H9 (cell line): Measurements from ENCODE around the gene PNMA8A. TPM values are rescaled to one million over a fixed set of nuclear protein-coding genes. Genes with fewer than 3 reads are reported as not detected.

ENCODE experiments used
- DNase-seq: peaks from one replicate; pipeline ENCODE4 v3.0.0-alpha.2; 2017
- H2AFZ ChIP-seq: one replicate; pipeline ENCODE4 v1.6.1; 2013; ENCODE audit warnings: mild to moderate bottlenecking, low read length, control low read depth, moderate library complexity
- H2AK5ac ChIP-seq: 2 replicates; pipeline ENCODE4 v1.6.1; 2013; ENCODE audit warnings: low read length, control low read depth, mixed read lengths; ENCODE audit not compliant: insufficient read length
- H2BK120ac ChIP-seq: one replicate; pipeline ENCODE4 v1.6.1; 2013; ENCODE audit warnings: low read depth, mild to moderate bottlenecking, low read length, control low read depth, inconsistent platforms; ENCODE audit not compliant: poor library complexity, severe bottlenecking
- H2BK12ac ChIP-seq: 2 replicates; pipeline ENCODE4 v1.6.1; 2013; ENCODE audit warnings: low read length, control low read depth, mixed read lengths, low read depth; ENCODE audit not compliant: insufficient read length
- H2BK15ac ChIP-seq: 2 replicates; pipeline ENCODE4 v1.6.1; 2013; ENCODE audit warnings: low read depth, low read length, control low read depth
- H2BK20ac ChIP-seq: one replicate; pipeline ENCODE4 v1.6.1; 2013; ENCODE audit warnings: low read depth, mild to moderate bottlenecking, low read length, control low read depth, inconsistent platforms; ENCODE audit not compliant: poor library complexity, severe bottlenecking
- H2BK5ac ChIP-seq: 2 replicates; pipeline ENCODE4 v1.6.1; 2013; ENCODE audit warnings: low read length, control low read depth, mixed read lengths; ENCODE audit not compliant: insufficient read length
- H3K14ac ChIP-seq: 2 replicates; pipeline ENCODE4 v1.6.1; 2013; ENCODE audit warnings: low read length, control low read depth; ENCODE audit not compliant: insufficient read depth
- H3K18ac ChIP-seq: 2 replicates; pipeline ENCODE4 v1.6.1; 2013; ENCODE audit warnings: low read depth, mild to moderate bottlenecking, mixed read lengths, low read length, control low read depth; ENCODE audit not compliant: insufficient read length
- H3K23ac ChIP-seq: 2 replicates; pipeline ENCODE4 v1.6.1; 2013; ENCODE audit warnings: low read length, control low read depth, mixed read lengths, low read depth; ENCODE audit not compliant: insufficient read length
- H3K23me2 ChIP-seq: 2 replicates; pipeline ENCODE4 v1.6.1; 2013; ENCODE audit warnings: low read depth, mild to moderate bottlenecking, mixed read lengths, low read length, control low read depth; ENCODE audit not compliant: insufficient read length, poor library complexity, severe bottlenecking
- H3K27ac ChIP-seq: 2 replicates; pipeline ENCODE4 v1.5.1; 2013; ENCODE audit warnings: low read length, control low read depth, mixed read lengths, low read depth; ENCODE audit not compliant: insufficient read length
- H3K27me3 ChIP-seq: 2 replicates; pipeline ENCODE4 v1.6.1; 2013; ENCODE audit warnings: low read length, control low read depth, inconsistent platforms; ENCODE audit not compliant: insufficient read depth
- H3K4ac ChIP-seq: 2 replicates; pipeline ENCODE4 v1.6.1; 2013; ENCODE audit warnings: low read depth, mild to moderate bottlenecking, control low read depth, inconsistent platforms, low read length, moderate library complexity
- H3K4me1 ChIP-seq: 2 replicates; pipeline ENCODE4 v1.6.1; 2013; ENCODE audit warnings: low read length, control low read depth, inconsistent platforms; ENCODE audit not compliant: insufficient read depth
- H3K4me2 ChIP-seq: 2 replicates; pipeline ENCODE4 v1.6.1; 2013; ENCODE audit warnings: low read length, control low read depth, mixed read lengths; ENCODE audit not compliant: insufficient read length, insufficient read depth
- H3K56ac ChIP-seq: 2 replicates; pipeline ENCODE4 v1.6.1; 2013; ENCODE audit warnings: low read depth, mild to moderate bottlenecking, mixed read lengths, low read length, control low read depth; ENCODE audit not compliant: insufficient read length
- H3K79me1 ChIP-seq: 2 replicates; pipeline ENCODE4 v1.6.1; 2013; ENCODE audit warnings: low read depth, mild to moderate bottlenecking, moderate library complexity, low read length, control low read depth, inconsistent platforms; ENCODE audit not compliant: insufficient read depth, poor library complexity, severe bottlenecking
- H3K79me2 ChIP-seq: 2 replicates; pipeline ENCODE4 v1.6.1; 2013; ENCODE audit warnings: low read length, control low read depth, inconsistent platforms; ENCODE audit not compliant: insufficient read depth
- H3K9ac ChIP-seq: 2 replicates; pipeline ENCODE4 v1.6.1; 2013; ENCODE audit warnings: low read length, control low read depth, mixed read lengths; ENCODE audit not compliant: insufficient read length; ENCODE audit errors: extremely low read depth
- H3K9me3 ChIP-seq: one replicate; pipeline ENCODE4 v1.6.1; 2013; ENCODE audit warnings: low read depth, low read length, inconsistent platforms; ENCODE audit not compliant: control insufficient read depth
- H3T11ph ChIP-seq: one replicate; pipeline ENCODE4 v1.6.1; 2013; ENCODE audit warnings: mild to moderate bottlenecking, low read length, control low read depth, inconsistent platforms
- H4K20me1 ChIP-seq: one replicate; pipeline ENCODE4 v1.6.1; 2013; ENCODE audit not compliant: control insufficient read depth, insufficient read length, insufficient read depth
- H4K5ac ChIP-seq: 2 replicates; pipeline ENCODE4 v1.6.1; 2013; ENCODE audit warnings: low read depth, mild to moderate bottlenecking, mixed read lengths, low read length, control low read depth; ENCODE audit not compliant: insufficient read length
- H4K8ac ChIP-seq: replicated peaks from 2 replicates; pipeline ENCODE4 v1.6.1; 2013; ENCODE audit warnings: low read length, control low read depth, mixed read lengths, low read depth; ENCODE audit not compliant: insufficient read length
- H4K91ac ChIP-seq: 2 replicates; pipeline ENCODE4 v1.6.1; 2013; ENCODE audit warnings: low read depth, mild to moderate bottlenecking, moderate library complexity, mixed read lengths, low read length, control low read depth; ENCODE audit not compliant: insufficient read length
- H3K27ac Mint-ChIP-seq, 3 experiments: 2 replicates in 2 of 3; 3 replicates in 1 of 3; pipeline ENCODE4 v1.8.0; 2020 to 2021; ENCODE audit warnings: mixed read lengths in 3 of 3, mild to moderate bottlenecking in 1 of 3, moderate library complexity in 1 of 3
- H3K27me3 Mint-ChIP-seq: 2 replicates; pipeline ENCODE4 v1.8.0; 2021; ENCODE audit warnings: low read depth, mild to moderate bottlenecking, moderate library complexity, mixed read lengths
- H3K36me3 Mint-ChIP-seq, 3 experiments: 2 replicates in 2 of 3; 3 replicates in 1 of 3; pipeline ENCODE4 v1.8.0; 2020 to 2021; ENCODE audit warnings: low read depth in 3 of 3, mixed read lengths in 3 of 3; ENCODE audit not compliant: insufficient read depth in 1 of 3
- H3K4me1 Mint-ChIP-seq, 2 experiments: 2 replicates each; pipeline ENCODE4 v1.8.0; 2020; ENCODE audit warnings: mixed read lengths in 2 of 2
- H3K4me3 Mint-ChIP-seq, 2 experiments: 2 replicates in 1 of 2; 3 replicates in 1 of 2; pipeline ENCODE4 v1.8.0; 2020 to 2021; ENCODE audit warnings: mild to moderate bottlenecking in 2 of 2, mixed read lengths in 2 of 2, moderate library complexity in 1 of 2
- H3K9me3 Mint-ChIP-seq, 2 experiments: 2 replicates in 1 of 2; 3 replicates in 1 of 2; pipeline ENCODE4 v1.8.0; 2020; ENCODE audit warnings: mild to moderate bottlenecking in 2 of 2, mixed read lengths in 2 of 2, moderate library complexity in 1 of 2
- WGBS: extraction: QIAGEN DNeasy Blood & Tissue Kit; methylation state at CpG from one replicate; pipeline ENCODE4 v1.1.7; 2013; ENCODE audit warnings: missing lambda C conversion rate, low lambda C conversion rate, mixed read lengths; ENCODE audit not compliant: insufficient read length; ENCODE audit errors: extremely low coverage; 5-methylcytosine and 5-hydroxymethylcytosine counted together
- total RNA-seq: library from RNA; stranded (reverse); gene quantifications from 2 replicates; pipeline ENCODE4 v1.2.1, GENCODE V29; 2021
- TF ChIP-seq, protein P1 (sequence below): fragments of 200-600 bp; sonication (generic); conservative IDR thresholded peaks from 3 replicates; pipeline ENCODE4 v1.8.0; 2021; ENCODE audit warnings: antibody characterized with exemption, mild to moderate bottlenecking

PNMA8A gene
- total RNA-seq, 1 experiment from 2014 or later, result 22.6 TPM

DNA sequence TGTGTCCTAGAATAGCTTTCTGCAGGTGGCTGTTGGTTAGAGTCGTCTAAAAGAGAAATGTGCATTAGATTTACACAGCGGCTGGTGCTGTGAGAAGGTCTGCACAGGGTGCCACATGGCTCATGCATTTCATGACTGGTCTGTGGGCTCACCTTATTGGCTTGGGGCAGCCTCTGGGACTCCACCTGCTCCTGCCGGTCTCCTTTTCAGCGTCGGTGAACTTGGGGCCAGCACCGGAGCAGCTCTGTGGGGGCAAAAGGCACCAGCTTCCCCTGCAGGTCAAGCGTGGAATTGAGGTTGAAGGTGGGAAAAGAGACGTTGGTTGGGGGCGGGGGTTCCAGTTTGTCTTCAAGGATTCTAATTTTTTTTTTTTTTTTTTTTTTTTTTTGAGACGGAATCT lies 39.5 kb downstream of the PNMA8A start:
- H3K27me3 ChIP-seq, result no peaks in the 10 kb centered on the region; the same call in none of the 2 replicates
- H3K27ac Mint-ChIP-seq, result no peak overlapping the region
- H2AK5ac ChIP-seq, result no peak overlapping the region
- no peak overlapping the region for H3K4me2 ChIP-seq
- H3K9me3 Mint-ChIP-seq, result no peaks in the 10 kb centered on the region; a peak in 1 of 5 replicates
- H3K4me1 Mint-ChIP-seq, result peaks cover 17 to 30% of the 10 kb centered on the region in 2 experiments
- peaks cover 28% of the 10 kb centered on the region for H3K27me3 Mint-ChIP-seq
- H4K8ac ChIP-seq, result no peak overlapping the region
- no peaks in the 10 kb centered on the region for H3K9me3 ChIP-seq
- H3K9ac ChIP-seq, result no peak overlapping the region
- DNase-seq, result peak; percentile 77
- no peak overlapping the region for H3K18ac ChIP-seq
- H3K36me3 Mint-ChIP-seq, result no peaks in the 10 kb centered on the region
- no peak overlapping the region for H3K4me3 Mint-ChIP-seq
- H3K23me2 ChIP-seq, result peaks cover 10% of the 10 kb centered on the region
- TF ChIP-seq, protein P1, sequence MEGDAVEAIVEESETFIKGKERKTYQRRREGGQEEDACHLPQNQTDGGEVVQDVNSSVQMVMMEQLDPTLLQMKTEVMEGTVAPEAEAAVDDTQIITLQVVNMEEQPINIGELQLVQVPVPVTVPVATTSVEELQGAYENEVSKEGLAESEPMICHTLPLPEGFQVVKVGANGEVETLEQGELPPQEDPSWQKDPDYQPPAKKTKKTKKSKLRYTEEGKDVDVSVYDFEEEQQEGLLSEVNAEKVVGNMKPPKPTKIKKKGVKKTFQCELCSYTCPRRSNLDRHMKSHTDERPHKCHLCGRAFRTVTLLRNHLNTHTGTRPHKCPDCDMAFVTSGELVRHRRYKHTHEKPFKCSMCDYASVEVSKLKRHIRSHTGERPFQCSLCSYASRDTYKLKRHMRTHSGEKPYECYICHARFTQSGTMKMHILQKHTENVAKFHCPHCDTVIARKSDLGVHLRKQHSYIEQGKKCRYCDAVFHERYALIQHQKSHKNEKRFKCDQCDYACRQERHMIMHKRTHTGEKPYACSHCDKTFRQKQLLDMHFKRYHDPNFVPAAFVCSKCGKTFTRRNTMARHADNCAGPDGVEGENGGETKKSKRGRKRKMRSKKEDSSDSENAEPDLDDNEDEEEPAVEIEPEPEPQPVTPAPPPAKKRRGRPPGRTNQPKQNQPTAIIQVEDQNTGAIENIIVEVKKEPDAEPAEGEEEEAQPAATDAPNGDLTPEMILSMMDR, result peak; percentile 60
- H3K79me2 ChIP-seq, result no peaks in the 10 kb centered on the region
- no peak overlapping the region for H3T11ph ChIP-seq
- no CpG with 5 or more reads among the region's 10 CpGs for WGBS
- H2AFZ ChIP-seq, result no peak overlapping the region
- H3K4ac ChIP-seq, result no peak overlapping the region
- H2BK20ac ChIP-seq, result no peak overlapping the region
- H3K4me1 ChIP-seq, result no peaks in the 10 kb centered on the region
- no peak overlapping the region for H3K27ac ChIP-seq
- no peaks in the 10 kb centered on the region for H3K79me1 ChIP-seq
- H4K5ac ChIP-seq, result no peak overlapping the region
- H3K14ac ChIP-seq, result no peak overlapping the region
- no peaks in the 10 kb centered on the region for H4K20me1 ChIP-seq
- no peak overlapping the region for H3K56ac ChIP-seq
- no peak overlapping the region for H4K91ac ChIP-seq
- H2BK12ac ChIP-seq, result no peak overlapping the region
- H2BK120ac ChIP-seq, result no peak overlapping the region
- H3K23ac ChIP-seq, result no peak overlapping the region
- no peak overlapping the region for H2BK15ac ChIP-seq
- H2BK5ac ChIP-seq, result no peak overlapping the region
